Epithelial cell of prostate (primary cell): ENCODE data around the gene GAL3ST3.

Source experiments
- DNase-seq: peaks from one replicate; pipeline ENCODE4 v3.0.0-alpha.2; 2011; ENCODE audit warnings: low read depth, low spot score
- H3K27ac ChIP-seq: fragments of 450-650 bp; 2 replicates; pipeline ENCODE4 v1.5.1; 2017; ENCODE audit warnings: mild to moderate bottlenecking

The GAL3ST3 gene

DNA sequence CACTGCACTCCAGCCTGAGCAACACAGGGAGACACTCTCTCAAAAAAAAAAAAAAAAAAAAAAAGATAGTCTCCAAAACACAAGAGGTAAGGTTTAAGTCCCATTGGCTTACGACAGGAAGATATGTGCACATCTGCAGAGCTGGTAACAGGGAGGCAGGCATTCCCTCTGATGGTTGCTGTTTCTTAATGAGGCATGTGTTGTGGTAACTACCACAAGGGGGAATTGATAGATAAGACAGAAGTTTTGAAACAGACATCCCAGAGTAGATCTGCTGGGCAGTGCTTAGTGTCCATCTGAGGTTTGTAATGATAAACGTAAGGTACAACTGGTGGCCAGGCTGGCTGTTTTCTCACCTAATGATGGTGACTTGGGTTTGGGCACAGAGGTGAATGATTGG, 51.7 kb downstream of the GAL3ST3 start:
- H3K27ac ChIP-seq: no peak overlapping the region
- no peak for DNase-seq

DNA sequence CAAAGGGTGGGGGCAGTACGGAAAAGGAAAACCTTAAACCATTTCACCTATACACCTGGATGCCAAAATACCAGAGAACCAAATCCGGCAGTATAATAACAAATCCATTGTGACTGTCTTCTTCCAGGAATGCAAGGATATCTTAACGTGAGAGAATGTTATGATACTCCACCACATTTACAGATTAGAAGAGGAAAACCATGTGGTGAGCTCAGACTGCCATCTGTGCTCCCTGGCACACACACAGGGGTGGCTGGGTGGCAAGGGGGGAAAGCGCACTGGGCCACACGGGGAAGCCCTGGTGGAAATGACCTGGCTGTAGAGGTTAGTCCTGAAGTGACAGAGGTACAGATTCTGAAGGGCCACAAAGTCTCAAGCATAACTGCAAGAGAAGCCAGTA, 56.9 kb downstream of the GAL3ST3 start:
- DNase-seq: no peak
- no peak overlapping the region for H3K27ac ChIP-seq
